ENCODE measurements around the gene TTC33. TPM values are rescaled to one million over a fixed set of nuclear protein-coding genes. Genes with fewer than 3 reads are reported as not detected.

TTC33 gene, protein sequence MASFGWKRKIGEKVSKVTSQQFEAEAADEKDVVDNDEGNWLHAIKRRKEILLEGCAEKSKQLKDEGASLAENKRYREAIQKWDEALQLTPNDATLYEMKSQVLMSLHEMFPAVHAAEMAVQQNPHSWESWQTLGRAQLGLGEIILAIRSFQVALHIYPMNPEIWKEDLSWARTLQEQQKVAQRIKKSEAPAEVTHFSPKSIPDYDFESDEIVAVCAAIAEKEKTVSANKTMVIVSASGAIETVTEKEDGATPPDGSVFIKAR
- 10 to 100 TPM in 2 of 4 donors, 1 to 10 TPM in 2; 8.5 to 11.8 (median 9.6) TPM for total RNA-seq

DNA sequence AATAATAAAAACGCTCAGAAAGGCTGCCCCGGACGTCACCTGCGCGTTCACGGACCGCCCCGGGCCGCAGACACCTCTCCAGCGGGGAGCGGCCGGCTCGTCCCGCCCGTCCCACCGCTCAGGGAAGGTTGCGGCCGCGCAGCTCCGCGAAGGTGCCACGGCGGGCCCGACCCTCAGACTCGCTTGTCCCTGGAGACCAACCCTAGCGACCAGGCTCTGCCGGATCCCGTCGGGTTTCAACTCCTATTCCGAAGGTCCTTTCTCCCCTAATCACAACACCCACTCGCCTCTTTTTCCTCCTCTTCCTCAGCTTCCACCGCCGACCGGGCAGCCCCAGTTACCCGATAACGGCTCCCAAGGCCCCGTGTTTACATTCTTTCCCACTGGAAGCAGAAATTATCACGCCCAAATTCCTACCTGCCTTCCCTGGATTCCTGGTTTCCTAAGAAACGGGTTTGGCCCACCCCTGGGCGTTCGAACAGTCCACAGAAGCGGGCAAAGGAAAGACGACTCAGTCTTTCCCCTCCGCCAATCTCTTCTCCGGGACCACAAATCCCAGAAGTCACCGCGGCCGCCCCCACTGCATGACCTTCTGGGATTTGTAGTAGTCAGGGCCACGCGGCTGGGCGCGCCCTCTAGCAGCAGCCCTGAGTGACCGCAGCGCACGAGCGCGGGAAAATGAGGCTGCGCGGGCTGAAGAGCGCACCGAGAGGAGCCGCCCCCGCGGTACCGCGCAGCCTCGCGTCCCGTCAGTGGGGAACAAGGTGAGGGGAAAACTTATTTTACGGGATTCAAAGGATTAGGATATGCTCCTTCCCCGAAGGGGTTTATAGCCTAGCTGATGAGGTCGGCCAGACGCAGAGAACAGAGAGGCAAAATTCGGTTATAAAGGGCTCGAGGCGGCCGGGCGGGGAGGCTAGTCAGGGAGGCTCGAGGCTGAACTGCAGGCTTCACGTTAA is at the start of gene TTC33:
TSS of gene TTC33 (minus strand) at position 555 of the 959 bp plus-strand sequence. CDS start 8,943 bp downstream, outside the sequence.
- 5% methylated on average over 78 of the region's 80 CpGs for WGBS
- TF ChIP-seq POLR2AphosphoS5 (IDR thresholded peaks at IDR 0.05) (peak in 2 of 3 donors; percentile 8 to 41), POLR2A (IDR thresholded peaks at IDR 0.05) (peak in 1 of 2 donors; percentile 9), EP300 (IDR thresholded peaks at IDR 0.05) (no peak)
- TF ChIP-seq, protein P1, sequence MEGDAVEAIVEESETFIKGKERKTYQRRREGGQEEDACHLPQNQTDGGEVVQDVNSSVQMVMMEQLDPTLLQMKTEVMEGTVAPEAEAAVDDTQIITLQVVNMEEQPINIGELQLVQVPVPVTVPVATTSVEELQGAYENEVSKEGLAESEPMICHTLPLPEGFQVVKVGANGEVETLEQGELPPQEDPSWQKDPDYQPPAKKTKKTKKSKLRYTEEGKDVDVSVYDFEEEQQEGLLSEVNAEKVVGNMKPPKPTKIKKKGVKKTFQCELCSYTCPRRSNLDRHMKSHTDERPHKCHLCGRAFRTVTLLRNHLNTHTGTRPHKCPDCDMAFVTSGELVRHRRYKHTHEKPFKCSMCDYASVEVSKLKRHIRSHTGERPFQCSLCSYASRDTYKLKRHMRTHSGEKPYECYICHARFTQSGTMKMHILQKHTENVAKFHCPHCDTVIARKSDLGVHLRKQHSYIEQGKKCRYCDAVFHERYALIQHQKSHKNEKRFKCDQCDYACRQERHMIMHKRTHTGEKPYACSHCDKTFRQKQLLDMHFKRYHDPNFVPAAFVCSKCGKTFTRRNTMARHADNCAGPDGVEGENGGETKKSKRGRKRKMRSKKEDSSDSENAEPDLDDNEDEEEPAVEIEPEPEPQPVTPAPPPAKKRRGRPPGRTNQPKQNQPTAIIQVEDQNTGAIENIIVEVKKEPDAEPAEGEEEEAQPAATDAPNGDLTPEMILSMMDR (IDR thresholded peaks at IDR 0.05), result peak in 1 of 2 donors; percentile 76
- peak; percentile 98 for DNase-seq (ENCODE audit: low spot score in 2 of 2)

DNA sequence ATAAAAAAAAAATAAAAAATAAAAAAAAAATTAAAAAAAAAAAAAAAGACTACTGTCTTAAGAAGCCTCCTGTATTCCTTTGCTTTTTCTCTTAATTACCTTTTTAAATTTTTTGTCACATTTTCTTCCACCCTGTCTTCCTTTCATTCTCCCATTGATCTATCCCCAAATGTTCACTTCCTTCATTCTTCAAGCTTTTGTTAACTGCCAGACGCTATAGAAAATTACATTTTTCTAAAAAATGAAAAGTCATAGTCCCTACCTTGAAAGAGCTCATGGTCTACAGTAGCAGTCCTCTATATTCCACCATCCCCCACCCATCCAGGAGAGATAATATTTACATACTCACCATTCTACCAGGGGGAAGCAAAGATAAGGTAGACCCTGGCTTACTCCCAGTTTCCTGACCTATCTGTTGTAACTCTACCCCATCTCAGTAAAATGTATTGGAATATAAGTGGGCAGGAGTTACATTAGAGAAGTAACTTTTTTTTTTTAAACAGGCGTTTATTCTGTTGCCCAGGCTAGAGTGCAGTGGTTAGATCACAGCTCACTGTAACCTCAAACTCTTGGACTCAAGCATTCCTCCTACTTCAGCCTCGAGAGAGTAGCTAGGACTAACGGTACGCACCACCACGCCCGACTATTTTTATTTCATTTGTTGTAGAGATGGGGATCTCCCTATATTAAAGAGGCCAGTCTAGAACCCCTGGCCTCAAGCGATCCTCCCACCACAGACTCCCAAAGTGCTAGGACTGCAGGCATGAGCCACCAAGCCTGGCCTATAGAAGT is 46.2 kb upstream of the TTC33 start:
- no peak overlapping the region for H3K4me3 ChIP-seq
- TF ChIP-seq POLR2A (IDR thresholded peaks at IDR 0.05) (no peak), EP300 (IDR thresholded peaks at IDR 0.05) (no peak)
- TF ChIP-seq, protein P1 (IDR thresholded peaks at IDR 0.05), result no peak
- 87% methylated on average over 8 of the region's 8 CpGs for WGBS
- no peak for DNase-seq (ENCODE audit: low spot score in 2 of 2)
- H3K36me3 ChIP-seq, result no peaks in the 10 kb centered on the region
- H3K4me1 ChIP-seq, result peaks cover 8% of the 10 kb centered on the region
- no peaks in the 10 kb centered on the region for H3K27me3 ChIP-seq
- H3K27ac ChIP-seq, result no peak overlapping the region
- H3K9me3 ChIP-seq, result no peaks in the 10 kb centered on the region

More for the DNA sequence above, at the start of gene TTC33:
- Histone ChIP-seq H3K4me3 (peak within 1 kb of the TSS; percentile 74), H3K36me3 (peaks cover 4% of the 10 kb centered on the region), H3K27ac (peak within 1 kb of the TSS; percentile 81), H3K4me1 (peaks cover 13% of the 10 kb centered on the region), H3K9me3 (no peaks in the 10 kb centered on the region), H3K27me3 (no peaks in the 10 kb centered on the region)

DNA sequence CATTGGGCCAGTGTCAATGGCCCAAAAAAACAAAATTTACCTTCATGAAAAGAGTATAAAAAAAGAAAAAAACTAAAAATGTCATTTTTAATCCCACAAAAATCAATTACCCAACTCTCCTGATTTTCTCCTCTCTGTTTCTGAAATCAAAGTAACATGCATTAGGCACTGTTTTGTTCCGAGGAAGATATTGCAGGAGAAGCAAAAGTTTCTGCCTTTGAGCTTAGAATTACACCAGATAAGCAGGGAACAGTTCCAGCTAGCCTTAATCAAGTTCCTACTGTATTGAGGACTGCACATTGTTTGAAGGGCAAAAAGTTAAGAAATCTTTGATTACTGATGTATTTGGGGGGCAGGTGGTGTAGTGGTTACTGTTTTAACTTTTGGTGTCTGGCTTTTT is 43.5 kb upstream of the TTC33 start:
- Histone ChIP-seq H3K9me3 (no peaks in the 10 kb centered on the region), H3K4me1 (peaks cover 25% of the 10 kb centered on the region), H3K4me3 (peak overlapping the region; percentile 80), H3K36me3 (peaks cover 3% of the 10 kb centered on the region), H3K27me3 (no peaks in the 10 kb centered on the region), H3K27ac (no peak overlapping the region)
- TF ChIP-seq, protein P1 (IDR thresholded peaks at IDR 0.05), result no peak
- TF ChIP-seq POLR2AphosphoS5 (IDR thresholded peaks at IDR 0.05) (no peak), EP300 (IDR thresholded peaks at IDR 0.05) (no peak), POLR2A (IDR thresholded peaks at IDR 0.05) (no peak)
- 3% methylated on average over 1 of the region's 1 CpG for WGBS
- DNase-seq (ENCODE audit: low spot score in 2 of 2), result no peak

DNA sequence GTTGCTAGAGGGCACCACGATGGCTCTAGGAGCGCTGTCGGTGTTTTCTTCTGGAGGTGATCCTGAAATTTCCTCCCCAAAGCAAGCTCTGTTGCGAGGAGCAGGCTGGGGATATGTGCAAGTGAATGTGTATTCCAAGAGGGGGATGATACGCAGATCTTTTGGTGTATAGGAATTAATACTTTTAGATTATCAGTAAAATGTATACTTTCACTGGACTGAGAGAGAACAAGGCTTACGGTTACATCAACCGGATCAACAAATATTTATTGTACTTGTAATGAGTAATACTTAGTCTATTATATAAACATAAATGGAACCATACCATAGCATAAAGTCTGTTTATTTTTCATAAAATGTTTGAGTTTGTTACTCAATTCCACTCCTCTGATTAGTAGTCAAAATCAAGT is 43.0 kb upstream of the TTC33 start:
- no peak for DNase-seq (ENCODE audit: low spot score in 2 of 2)
- peak overlapping the region; percentile 80 for H3K4me3 ChIP-seq
- no peak for TF ChIP-seq POLR2A (IDR thresholded peaks at IDR 0.05)
- 3% methylated on average over 7 of the region's 7 CpGs for WGBS
- H3K4me1 ChIP-seq, result peaks cover 25% of the 10 kb centered on the region
- H3K27me3 ChIP-seq, result no peaks in the 10 kb centered on the region
- peaks cover 3% of the 10 kb centered on the region for H3K36me3 ChIP-seq
- no peaks in the 10 kb centered on the region for H3K9me3 ChIP-seq
- H3K27ac ChIP-seq, result peak overlapping the region; percentile 94

DNA sequence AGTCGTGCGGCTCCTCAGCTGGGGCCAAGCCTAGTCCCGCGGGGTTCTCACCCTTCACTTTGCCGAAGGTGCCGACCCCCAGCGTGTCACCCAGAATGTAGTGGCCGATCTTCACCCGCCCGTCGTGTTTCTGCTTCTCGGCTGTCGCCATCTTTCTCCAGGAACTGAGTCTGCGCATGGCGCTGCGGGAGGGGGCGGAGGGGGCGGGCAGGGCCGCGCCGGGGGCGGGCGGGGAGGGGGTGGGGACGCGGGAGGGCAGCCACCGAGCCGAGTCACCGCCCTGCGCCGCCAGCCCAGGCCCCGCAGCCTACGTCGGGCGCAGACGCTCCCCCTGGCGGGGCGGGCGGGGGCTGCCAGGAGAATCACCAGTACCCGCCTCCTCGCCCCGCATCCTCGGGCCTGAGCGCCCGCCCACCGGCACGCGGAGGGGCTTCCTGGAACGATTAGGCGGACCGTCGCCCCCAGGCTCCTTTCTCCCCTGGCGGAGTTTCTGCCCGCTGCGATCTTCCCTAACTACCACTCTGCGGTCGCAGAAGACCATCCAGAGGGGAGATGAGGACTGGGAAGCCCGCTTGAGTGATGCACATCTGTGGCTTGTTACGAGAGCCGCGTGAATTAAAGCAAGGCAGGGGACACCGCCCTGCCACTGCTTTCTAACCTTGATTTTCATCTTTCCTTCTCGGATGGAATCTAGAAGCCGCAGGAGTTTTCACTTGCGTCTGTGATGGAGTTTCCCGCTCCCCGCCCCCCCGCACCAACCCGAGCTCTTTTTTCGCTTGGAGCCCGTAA is 42.4 kb upstream of the TTC33 start, which contains the start of gene PRKAA1:
TSS of gene PRKAA1 (minus strand) at position 363 of the 789 bp plus-strand sequence. CDS start at position 178, 185 bp downstream.
- under 1% methylated on average over 18 of the region's 70 CpGs for WGBS
- peak within 1 kb of the TSS; percentile 80 for H3K4me3 ChIP-seq
- TF ChIP-seq POLR2AphosphoS5 (IDR thresholded peaks at IDR 0.05), result peak in 1 of 3 donors; percentile 15
- TF ChIP-seq EP300 (IDR thresholded peaks at IDR 0.05), result no peak
- peak in 1 of 2 donors; percentile 41 for TF ChIP-seq POLR2A (IDR thresholded peaks at IDR 0.05)
- TF ChIP-seq, protein P1 (IDR thresholded peaks at IDR 0.05), result peak; percentile 26 to 88
- H3K27ac ChIP-seq, result peak within 1 kb of the TSS; percentile 94
- no peaks in the 10 kb centered on the region for H3K9me3 ChIP-seq
- peak; percentile 89 to 93 for DNase-seq (ENCODE audit: low spot score in 2 of 2)
- H3K36me3 ChIP-seq, result peaks cover 3% of the 10 kb centered on the region
- peaks cover 25% of the 10 kb centered on the region for H3K4me1 ChIP-seq
- no peaks in the 10 kb centered on the region for H3K27me3 ChIP-seq

Data from suprapubic skin (tissue), 4 donors.